Inflammatory macrophage treated with lipopolysaccharide for 4 hours (primary cell): ENCODE measurements around the gene SLC35D3.
A peak's percentile ranks its signal among the peaks of the same experiment; 100 is the strongest.
"Not testable (repeated sequence)": the region's sequence is repeated elsewhere in the genome, so short reads cannot be mapped to it uniquely, and the experiment has no call there.

Source experiments
- DNase-seq: peaks from one replicate; pipeline ENCODE4 v3.0.0-alpha.2; 2020

SLC35D3 gene

GRCh38 chr6:136967876-136968752 is 46.0 kb downstream of the SLC35D3 start:
- peak; percentile 52 for DNase-seq

- DNase-seq: no peak
These were observed 46.7 kb downstream of the SLC35D3 start for GRCh38 chr6:136968837-136969236.

GRCh38 chr6:136969433-136969832 is 47.3 kb downstream of the SLC35D3 start:
- no peak for DNase-seq

GRCh38 chr6:136969930-136970329 is 47.8 kb downstream of the SLC35D3 start:
- DNase-seq: no peak

- no peak for DNase-seq
These were observed 49.5 kb downstream of the SLC35D3 start for GRCh38 chr6:136971609-136972008.

GRCh38 chr6:136973781-136974180 is 51.7 kb downstream of the SLC35D3 start:
- DNase-seq: not testable (repeated sequence)
